ENCODE results near the gene TPRN. TPM values are rescaled to one million over a fixed set of nuclear protein-coding genes. Genes with fewer than 3 reads are reported as not detected.

TPRN gene
- total RNA-seq, 1 experiment from 2014 or later, result 26.9 TPM

DNA sequence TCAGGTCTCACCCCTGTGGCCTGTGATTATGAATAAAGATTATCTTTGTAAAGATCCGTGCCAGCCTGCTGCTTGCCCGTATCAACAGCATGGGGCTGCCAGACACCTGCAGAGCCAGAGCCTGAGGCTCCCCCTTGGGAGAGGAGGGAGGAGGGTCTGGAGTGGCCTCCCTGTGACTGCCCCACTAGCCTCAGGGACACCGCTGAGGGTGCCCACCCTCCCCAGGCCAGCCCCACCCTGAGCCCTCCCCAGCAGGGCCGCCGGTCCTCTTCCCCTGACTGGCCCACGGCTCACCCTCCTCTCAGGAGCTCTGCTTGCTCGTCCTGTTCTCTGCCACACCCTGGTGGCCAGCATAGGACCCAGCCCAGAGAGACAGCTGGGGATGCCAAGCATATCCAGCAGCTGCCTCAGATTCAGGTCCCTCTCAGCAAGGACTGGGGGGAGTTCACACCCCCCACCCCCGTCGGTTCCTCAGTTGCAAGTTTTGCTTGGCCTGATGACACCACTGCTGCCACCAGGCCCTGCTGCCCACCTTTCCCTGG is 10.2 kb downstream of the TPRN start:
- no peak for DNase-seq (ENCODE audit: low spot score)

DNA sequence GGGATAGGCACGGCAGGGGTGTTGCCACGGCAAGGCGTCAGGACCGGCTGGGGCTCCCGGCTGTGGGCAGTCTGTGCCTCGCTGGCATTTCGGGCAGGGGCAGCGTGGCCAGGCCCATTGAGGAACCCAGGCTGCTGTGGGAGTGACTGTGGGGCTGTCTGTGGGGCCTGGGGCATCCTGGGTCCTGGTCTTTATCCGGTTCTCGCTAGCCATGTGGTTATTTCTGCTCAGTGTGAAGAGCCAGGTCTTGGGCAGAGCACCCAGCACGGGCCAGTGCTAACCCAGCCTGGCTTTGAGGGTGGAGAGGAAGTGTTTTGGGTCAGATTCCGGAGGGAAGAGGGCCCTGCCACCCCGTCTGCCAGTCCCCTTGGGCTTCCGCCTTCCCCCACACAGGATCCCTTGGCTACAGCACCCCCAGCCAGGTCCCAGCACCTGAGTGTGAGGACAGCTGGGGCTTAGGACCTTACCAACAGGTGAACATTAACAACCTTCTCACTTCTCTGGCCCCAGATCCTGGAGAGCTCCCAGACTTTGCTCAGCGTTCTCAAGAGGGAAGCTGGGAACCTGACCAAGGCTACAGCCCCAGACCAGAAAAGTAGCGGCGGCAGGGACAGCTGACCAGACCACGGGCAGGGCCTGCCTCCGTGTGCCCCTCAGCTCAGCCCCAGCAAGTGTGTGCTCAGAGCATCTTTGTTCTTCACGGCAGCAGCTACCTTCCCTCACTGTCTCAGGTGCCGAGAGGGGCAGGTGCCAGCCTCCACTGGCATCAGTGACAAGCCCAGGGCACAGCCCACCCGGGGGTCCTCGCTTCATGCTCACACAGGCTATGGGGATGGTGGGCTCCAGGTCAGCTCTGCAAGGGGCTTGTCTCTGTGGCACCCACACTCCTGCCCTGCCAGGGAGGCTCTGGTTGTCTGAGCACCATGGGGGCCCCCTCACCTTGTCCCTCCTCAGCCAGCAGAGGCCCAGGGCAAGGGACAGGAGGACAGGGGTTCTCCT is 10.9 kb downstream of the TPRN start:
- no peak for DNase-seq (ENCODE audit: low spot score)

DNA sequence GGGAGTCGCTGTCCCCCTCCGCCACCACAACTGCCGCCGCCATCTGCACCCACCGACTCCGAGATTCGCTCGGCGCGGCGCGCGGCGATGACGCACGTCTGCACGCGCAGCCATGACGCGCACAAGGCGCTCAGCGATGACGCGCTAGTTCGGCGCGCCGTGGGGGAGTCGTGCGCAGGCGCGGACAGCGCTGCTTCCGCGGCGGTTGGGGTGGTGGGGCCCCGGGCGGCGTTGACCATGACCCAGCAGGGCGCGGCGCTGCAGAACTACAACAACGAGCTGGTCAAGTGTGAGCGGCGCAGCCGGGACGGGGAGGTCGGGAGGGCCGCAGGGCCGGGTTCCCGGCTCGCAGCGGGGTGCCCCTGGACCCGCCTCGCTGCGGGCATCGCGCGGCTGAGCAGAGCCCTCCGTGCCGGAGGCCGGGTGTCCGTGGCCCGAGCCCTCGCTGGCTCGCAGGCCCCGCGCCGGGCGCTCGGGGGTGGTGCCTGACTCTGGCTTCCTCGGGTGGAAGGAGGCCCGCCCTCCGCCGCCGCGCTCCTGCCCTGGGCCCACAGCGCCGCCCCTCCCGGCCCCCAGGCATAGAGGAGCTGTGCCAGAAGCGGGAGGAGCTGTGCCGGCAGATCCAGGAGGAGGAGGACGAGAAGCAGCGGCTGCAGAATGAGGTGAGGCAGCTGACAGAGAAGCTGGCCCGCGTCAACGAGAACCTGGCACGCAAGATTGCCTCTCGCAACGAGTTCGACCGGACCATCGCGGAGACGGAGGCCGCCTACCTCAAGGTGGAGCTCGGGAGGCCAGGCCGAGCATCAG is 11.8 kb downstream of the TPRN start, which contains the start of the genes ANAPC2 and SSNA1:
TSS of gene ANAPC2 (minus strand) at position 71 of the 807 bp plus-strand sequence. CDS start at position 43, 28 bp downstream.
TSS of gene SSNA1 (plus strand) at position 187 of the 807 bp plus-strand sequence. CDS start at position 238, 51 bp downstream.
- peak; percentile 92 for DNase-seq (ENCODE audit: low spot score)

DNA sequence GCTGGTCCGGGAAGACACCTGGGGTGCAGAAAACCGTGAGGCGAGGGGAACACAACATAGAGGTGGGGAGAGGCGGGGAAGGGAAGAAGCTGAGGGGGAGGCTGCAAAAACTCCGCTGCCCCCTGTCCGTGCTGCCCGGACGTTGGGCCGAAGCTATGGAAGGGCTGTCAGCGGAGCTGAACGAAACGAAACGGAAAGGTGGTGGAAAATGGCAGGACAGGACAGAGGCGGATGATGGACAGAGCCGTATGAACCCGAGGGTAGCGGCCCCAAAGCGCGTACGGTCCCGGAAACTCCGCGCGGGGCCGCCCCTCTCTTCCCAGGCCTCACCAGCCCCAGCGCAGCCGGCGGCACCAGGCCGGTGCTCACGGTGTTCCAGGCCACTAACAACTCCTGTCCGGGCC is 12.5 kb downstream of the TPRN start:
- DNase-seq (ENCODE audit: low spot score), result no peak

DNA sequence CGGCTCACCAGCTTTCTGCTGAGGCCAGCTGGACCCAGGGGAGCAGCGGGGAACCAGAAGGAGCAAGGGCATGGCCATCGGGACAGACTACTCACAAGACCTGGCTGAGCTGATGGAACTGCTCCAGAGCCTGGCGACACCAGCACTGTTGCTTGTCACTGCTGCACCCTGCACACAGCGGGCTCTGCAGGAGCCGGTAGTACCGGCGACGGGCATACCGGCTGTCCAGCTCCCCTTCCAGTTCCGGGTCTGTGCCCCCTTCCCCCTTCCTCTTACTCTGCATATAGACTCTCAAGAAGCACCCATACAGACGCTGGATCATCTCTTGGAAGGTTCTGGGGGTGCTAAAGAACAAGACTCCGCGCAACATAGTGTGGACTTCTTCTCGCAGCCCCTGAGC is 13.2 kb downstream of the TPRN start:
- DNase-seq (ENCODE audit: low spot score), result no peak

DNA sequence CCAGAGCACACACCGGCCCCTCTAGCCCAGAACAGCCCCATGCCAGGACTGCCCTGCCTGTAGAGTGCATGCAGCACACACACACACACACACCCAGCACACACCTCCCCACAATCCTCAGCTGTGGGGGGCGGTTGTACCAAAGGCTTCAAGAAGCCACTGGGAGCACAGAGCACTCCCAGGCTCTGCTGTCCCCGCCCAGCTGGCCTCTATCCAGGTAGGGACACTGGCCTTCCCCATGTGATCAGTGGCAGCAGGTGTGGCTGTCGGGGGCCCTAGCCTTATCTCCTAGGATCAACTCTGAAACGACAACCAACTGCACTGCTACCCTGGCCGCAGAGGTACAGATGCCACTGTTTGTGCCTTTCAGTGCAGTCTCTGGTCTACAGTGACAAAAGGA is 14.2 kb downstream of the TPRN start:
- DNase-seq (ENCODE audit: low spot score), result no peak

DNA sequence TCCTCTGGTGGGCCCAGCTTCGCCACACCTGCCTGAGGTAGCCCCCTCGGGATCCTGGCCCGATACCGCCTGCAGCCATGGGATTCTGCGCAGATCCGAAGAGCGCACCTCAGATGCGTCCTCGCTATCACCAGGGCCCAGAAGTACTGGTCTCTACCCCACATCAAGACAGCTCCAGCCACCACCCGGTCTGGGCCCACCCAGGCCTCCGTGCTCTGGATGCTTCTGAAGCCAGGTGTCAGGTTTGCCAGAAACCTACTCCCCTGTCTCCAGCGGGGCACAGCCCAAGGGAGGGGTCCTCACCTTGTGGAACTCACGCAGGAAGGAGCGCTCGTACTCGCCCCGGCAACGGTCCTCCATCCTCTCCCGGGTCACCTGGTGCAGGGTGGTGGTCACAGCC is 14.6 kb downstream of the TPRN start:
- DNase-seq (ENCODE audit: low spot score), result no peak

DNA sequence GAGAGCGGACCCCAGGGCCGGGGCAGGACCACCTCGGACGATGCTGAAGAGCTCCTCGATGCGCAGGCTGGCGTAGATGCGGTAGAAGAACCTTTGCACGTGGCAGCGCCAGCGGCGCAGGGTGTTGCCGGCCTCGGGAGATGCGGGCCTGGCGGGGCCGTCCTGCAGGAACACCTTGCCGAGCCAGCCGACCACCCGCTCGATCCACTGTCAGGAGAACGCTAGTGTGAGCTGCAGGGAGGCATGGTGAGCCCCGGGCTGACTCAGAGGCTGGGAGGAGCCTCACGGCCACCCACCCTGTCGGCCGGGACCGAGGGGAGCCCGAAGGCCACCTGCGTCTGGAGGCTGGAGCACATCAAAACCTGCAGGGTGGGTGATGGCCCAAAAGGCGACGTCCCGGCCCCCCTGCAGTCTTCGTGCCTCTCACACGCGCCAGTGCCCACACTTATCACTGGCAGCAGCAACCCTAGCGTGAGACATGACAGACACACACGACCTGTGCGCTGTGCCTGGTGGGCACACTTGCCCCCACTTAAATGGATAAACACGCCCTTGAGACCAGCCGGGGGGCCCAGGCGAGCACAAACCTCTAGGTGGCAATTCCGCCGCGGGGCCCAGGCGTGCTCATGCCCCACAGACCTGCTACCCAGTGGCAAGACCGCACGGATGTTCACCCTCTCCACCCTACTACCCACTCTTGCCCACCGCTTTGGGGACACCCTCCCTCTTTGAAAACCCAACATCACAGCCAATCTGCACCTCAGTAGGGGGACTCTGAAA is 15.5 kb downstream of the TPRN start:
- no peak for DNase-seq (ENCODE audit: low spot score)

DNA sequence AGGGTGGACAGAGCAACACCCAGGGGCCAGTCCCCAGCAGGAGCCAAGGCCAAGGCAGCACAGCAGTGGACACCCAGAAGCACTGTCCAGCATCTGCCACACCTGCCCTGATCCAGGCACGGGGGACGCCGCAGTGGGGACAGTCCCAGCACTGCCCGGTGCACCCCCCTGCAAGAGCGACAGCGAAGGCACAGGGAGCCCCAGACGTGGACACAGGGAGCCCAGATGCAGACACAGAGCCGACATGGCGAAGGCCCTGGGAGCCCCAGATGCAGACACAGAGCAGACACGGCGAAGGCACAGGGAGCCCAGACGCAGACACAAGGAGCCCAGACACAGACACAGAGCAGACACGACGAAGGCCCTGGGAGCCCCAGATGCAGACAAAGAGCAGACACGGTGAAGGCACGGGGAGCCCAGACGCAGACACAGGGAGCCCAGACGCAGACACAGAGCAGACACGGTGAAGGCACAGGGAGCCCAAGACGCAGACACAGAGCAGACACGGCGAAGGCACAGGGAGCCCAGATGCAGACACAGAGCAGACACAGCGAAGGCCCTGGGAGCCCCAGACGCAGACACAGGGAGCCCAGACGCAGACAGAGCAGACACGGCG is 16.5 kb downstream of the TPRN start:
- DNase-seq (ENCODE audit: low spot score), result no peak

DNA sequence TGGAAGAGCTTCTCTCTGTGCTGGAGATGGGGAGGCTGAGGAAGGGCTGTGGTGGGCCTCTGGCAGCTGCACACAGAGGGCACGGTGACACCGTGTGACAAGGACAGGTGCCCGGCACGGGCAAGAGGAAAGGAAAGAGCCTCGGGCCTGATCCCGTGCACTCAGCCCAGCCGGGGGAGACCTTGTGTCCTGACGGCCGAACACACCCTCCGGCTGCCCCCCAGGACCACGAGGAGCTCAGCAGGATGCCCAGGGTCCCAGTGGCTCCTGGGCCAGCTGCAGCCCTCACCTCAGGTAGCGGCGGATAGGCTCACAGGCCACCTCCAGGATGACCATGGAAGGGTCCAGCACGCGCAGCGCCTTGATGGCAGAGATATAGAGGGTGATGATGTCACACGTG is 17.7 kb downstream of the TPRN start:
- DNase-seq (ENCODE audit: low spot score), result no peak

DNA sequence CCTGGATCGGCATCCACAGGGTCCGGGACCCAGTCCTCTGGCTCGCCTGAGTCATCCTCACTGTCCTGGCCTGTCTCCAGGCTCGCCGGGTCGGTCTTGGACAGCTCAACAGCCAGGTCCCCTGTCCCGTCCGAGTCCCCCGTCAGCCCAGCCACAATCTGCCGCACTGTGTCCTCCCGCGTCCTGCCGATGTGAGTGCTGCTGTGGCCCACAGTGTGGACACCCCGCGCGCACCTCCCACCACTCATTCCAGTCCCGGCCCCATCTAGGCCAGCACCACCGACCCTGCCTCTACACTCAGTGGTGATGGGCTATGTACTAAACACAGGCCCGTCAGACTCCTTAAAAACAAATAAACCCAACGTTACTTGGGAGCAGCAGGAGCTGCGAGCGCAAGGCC is 18.9 kb downstream of the TPRN start:
- DNase-seq (ENCODE audit: low spot score), result no peak

DNA sequence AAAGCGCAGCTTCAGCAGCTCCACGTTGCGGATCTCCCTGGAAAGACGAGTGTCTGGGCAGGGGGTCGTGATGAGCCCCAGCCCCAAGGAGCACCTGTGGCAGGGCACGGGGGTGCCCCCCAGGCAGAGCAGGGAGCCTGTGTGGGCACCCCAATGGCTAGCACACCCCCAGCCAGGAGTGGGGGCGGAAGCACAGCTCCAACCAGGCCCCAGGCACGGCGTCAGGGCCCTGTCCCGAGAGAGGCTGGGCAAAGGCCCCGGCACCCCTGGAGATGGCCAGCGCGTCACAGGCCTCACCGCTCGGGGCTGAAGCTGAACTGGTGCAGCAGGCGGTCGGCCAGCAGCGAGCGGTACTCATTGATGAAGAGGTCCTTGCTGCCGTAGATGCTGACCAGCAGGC is 20.1 kb downstream of the TPRN start:
- no peak for DNase-seq (ENCODE audit: low spot score)

DNA sequence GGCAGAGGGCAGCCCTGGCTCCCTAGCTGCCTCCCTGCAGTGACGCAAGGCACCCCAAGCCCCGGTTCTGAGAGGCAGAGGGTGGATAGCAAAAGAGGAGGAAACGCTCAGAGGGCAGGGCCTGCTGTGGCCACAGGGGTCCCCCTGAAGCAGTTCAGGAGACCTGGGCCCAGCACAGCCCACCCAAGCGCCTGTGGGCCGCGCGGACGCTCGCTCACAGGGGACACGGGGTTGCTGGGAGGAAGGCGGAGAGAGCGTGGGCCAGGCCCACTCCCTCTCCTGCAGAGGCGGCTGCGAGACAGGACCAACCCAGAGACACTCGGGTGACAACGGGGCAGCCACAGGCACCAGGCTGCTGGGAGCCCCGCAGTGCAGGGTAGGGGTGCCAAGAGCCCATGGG is 20.8 kb downstream of the TPRN start:
- no peak for DNase-seq (ENCODE audit: low spot score)

DNA sequence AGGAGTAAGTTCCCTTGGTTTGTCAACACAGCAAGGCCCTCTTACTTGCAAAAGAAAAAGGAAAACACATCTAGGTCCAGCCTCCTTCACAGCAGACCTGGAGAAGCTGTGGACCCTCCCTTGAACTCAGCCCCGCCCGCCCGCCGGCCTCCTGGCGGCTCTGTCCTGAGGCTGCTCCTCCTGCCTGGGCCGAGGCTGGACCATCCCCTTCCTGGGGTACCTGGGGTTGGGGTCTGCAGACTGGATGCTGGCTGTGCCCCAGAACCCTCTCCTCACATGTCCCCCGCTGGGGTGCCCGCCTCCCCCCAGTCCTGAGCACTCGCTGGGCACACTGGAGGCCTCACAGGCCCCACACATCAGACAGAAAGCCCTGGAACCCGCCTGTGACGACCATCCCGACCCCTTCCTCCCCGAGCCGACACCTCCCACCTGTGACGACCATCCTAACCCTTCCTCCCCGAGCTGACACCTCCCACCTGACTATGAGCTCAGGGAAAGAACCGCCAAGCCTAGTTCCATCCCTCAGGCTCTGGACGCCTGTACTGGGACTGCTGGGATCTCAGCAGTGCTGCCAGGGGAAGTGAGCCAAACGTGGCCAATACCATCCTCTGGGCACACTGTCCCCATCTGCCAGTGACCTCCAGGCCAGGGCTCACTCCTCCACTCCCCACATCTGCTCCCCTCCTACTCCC is 21.5 kb downstream of the TPRN start:
- DNase-seq (ENCODE audit: low spot score), result no peak

DNA sequence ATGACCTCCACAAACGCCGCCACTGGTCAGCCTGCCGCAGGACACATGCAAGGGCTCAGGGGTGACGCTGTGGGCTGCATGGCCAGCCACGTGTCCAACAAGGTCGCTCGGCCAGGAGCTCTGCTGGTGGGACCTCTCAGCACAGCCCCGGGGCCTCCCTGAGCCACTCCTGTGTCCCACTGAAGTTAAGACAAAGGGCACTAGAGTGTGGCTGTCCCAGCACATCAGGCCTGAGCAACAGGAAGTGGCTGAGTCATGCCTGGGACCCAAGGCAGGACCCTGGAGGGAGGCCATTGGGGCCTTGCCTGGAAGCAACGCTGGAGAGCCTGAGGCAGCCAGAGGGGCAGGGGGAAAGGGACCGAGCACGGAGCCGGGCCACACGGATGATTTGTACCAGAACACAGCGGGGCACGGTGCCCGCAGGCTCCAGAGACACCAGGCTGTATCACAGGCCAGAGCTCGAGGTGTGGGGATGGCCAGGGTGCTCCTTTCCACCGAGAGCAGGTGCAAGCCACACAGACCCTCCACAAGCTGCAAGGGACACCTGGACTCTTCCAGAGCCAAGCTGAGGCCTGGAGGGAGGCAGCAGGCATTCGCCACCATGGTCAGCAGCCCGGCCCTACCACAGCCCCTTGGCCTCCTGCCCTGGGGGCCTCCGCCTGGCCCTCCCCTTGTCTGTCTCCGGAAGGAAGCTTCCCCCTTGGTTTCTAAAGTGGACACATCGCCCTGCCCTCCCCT is 22.2 kb downstream of the TPRN start:
- DNase-seq (ENCODE audit: low spot score), result peak; percentile 61

DNA sequence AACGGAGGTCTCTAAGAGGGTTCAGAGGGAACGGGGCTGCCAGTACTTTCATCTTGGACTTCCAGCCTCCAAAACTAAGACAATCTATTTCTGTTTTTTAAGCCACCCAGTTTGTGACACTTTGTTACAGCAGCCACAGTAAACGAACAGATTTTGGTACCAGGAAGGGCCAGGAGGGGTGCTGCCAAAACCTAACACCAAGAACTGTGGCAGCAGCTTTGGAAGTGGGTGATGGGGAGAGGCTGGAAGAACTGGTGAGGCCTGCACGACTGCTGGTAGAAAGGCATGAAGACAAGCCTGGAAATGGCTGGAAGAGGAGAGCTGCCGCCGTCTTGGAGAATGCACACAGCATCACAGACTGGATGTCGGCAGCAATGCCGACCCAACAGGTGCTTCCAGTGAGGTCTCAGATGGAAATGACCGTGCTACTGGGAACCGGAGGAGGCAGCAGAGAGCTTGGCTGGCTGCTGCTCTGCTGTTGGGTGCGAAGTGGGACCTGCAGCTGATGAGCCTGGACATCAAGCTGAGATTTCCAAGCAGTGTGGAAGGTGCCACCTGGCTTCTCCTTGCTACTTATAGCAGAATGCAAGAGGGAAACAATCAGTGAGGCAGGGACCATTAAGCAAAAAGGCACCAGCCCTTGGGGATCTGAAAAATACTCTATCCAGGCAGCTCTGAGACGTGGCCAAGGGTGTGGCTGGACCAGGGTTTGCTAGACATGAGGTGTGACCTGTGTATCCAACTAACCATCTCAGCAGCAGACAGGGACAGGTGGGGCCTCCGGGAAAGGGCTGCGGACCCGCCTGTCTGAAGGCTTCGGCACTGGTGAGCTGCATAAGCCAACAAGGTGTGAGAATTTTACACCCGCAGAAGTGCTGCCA is 24.0 kb downstream of the TPRN start:
- DNase-seq (ENCODE audit: low spot score), result no peak

DNA sequence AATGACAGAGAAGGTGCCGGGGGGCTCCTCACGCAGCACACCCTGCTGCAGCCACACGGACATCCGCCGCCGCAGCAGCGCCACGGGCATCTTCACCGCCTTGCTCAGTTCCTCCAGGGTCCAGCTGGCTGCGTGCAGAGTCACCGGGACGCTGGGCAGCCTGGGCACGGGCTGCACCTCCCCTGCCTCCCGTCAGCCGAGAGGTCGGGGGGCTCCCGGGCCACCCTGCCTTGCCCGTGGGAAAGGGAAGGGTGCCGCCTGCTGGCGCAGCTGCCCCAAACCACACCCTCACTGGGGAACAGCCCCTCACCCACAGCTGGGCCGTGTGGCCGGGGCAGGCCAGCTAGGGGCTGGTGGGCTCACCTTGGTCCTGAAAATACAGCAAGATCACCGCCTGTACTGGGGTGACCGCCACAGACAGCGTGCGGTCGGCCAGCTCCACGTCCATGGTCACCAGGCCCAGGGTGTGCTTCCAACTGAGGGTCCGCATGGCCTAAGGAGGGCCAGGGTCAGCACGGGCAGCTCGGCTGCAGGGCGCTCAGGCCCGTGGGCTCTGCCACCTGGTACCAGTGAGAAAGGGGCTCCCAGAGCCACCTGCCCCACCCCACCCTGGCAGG is 25.1 kb downstream of the TPRN start:
- no peak for DNase-seq (ENCODE audit: low spot score)

DNA sequence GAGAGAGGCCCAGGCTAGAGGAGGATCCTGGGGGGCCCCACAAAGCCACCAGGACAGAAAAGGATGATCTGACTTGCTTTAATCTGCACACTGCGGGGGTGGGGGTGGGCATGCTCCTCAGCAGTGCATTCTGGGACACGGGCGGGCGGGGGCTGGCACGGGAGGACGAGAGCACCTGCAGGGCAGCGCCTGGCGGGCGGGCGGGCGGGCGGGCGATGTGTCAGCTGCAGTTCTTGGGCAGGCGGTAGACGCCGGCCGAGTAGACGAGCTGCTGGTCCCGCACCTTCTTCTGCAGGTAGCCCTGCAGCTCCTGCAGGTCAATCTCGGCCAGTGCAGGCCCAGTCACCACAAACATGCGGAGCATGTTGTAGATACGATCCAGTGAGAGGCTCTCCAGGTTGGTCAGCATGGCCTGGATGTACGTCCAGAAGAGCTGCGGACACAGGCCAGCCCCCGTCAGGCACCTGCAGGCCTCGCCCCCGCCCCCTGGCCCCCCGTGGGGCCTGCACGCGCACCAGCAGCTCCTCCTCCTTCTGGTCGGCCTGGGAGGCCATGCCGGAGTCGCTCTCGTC is 25.7 kb downstream of the TPRN start:
- no peak for DNase-seq (ENCODE audit: low spot score)

Measured in A172 (cell line).